NCI-H1436 treated with DMSO at 0.1 percent for 48 hours (cell line): ENCODE results near the gene DLG2.

Experiments used
- DNase-seq: peaks from one replicate; lab custom pipeline; 2025; lab: John Stamatoyannopoulos, UW

DLG2 gene

GRCh38 chr11:83715927-83716535, 1911.1 kb downstream of the DLG2 start:
- DNase-seq = no peak

- DNase-seq = no peak
These were observed 1913.4 kb downstream of the DLG2 start for GRCh38 chr11:83713708-83714107.

GRCh38 chr11:83711106-83711527, 1916.0 kb downstream of the DLG2 start:
- DNase-seq = no peak

GRCh38 chr11:83709434-83709833, 1917.7 kb downstream of the DLG2 start:
- no peak for DNase-seq

- no peak for DNase-seq
These were observed 1920.6 kb downstream of the DLG2 start for GRCh38 chr11:83706566-83706965.

- DNase-seq = no peak
These were observed 1924.3 kb downstream of the DLG2 start for GRCh38 chr11:83702796-83703195.

- no peak for DNase-seq
These were observed 1929.6 kb downstream of the DLG2 start for GRCh38 chr11:83697518-83697917.

- DNase-seq = no peak
These were observed 1932.1 kb downstream of the DLG2 start for GRCh38 chr11:83695046-83695445.

GRCh38 chr11:83694191-83694910, 1932.8 kb downstream of the DLG2 start:
- DNase-seq = no peak

- DNase-seq = no peak
These were observed 1933.7 kb downstream of the DLG2 start for GRCh38 chr11:83693306-83693992.

GRCh38 chr11:83692675-83693074, 1934.5 kb downstream of the DLG2 start:
- no peak for DNase-seq

GRCh38 chr11:83691451-83691950, 1935.6 kb downstream of the DLG2 start:
- DNase-seq = no peak

GRCh38 chr11:83689144-83689780, 1937.9 kb downstream of the DLG2 start:
- DNase-seq = no peak

GRCh38 chr11:83687787-83688186, 1939.4 kb downstream of the DLG2 start:
- DNase-seq = no peak

GRCh38 chr11:83685730-83686129, 1941.4 kb downstream of the DLG2 start:
- DNase-seq = no peak

- DNase-seq = no peak
These were observed 1943.1 kb downstream of the DLG2 start for GRCh38 chr11:83684071-83684470.

- no peak for DNase-seq
These were observed 1944.6 kb downstream of the DLG2 start for GRCh38 chr11:83682611-83682973.

- DNase-seq = no peak
These were observed 1945.1 kb downstream of the DLG2 start for GRCh38 chr11:83681906-83682610.

- DNase-seq = no peak
These were observed 1945.9 kb downstream of the DLG2 start for GRCh38 chr11:83681031-83681781.

- DNase-seq = peak; percentile 56
These were observed 1946.8 kb downstream of the DLG2 start for GRCh38 chr11:83680321-83680720.
